Left kidney (tissue), 2 donors: Measurements from ENCODE around the gene APOL1. TPM values are rescaled to one million over a fixed set of nuclear protein-coding genes. Genes with fewer than 3 reads are reported as not detected.
"Not testable (repeated sequence)": the region's sequence is repeated elsewhere in the genome, so short reads cannot be mapped to it uniquely, and the experiment has no call there.

Experiments used
- DNase-seq: peaks from one replicate; pipeline ENCODE4 v3.0.0-alpha.2; 2013
- polyA plus RNA-seq: library from polyadenylated mRNA; unstranded; fragments of 120-200 nt; gene quantifications from one replicate; pipeline ENCODE4 v1.2.1, GENCODE V29; 2013; ENCODE audit not compliant: insufficient read length

The APOL1 gene
- polyA plus RNA-seq, 1 donor: 11.7 TPM

GRCh38 chr22:36244522-36245391 is 8.2 kb upstream of the APOL1 start:
- DNase-seq: no peak

GRCh38 chr22:36245805-36246356 is 7.1 kb upstream of the APOL1 start:
- DNase-seq: no peak

GRCh38 chr22:36246718-36247117 is 6.2 kb upstream of the APOL1 start:
- DNase-seq: no peak

GRCh38 chr22:36247955-36248354 is 5.0 kb upstream of the APOL1 start:
- no peak for DNase-seq

GRCh38 chr22:36249160-36249559 is 3.8 kb upstream of the APOL1 start:
- no peak for DNase-seq

GRCh38 chr22:36250292-36250960 is 2.5 kb upstream of the APOL1 start:
- DNase-seq: not testable (repeated sequence)

GRCh38 chr22:36251979-36252608 is 839 bp upstream of the APOL1 start:
- not testable (repeated sequence) for DNase-seq

- DNase-seq: no peak
Observed at GRCh38 chr22:36253523-36254490, 874 bp downstream of the APOL1 start.

GRCh38 chr22:36255572-36255971 is 2.6 kb downstream of the APOL1 start:
- not testable (repeated sequence) for DNase-seq

GRCh38 chr22:36256478-36256877 is 3.5 kb downstream of the APOL1 start:
- DNase-seq: no peak

GRCh38 chr22:36257308-36257707 is 4.4 kb downstream of the APOL1 start:
- no peak for DNase-seq

- no peak for DNase-seq
Observed at GRCh38 chr22:36257948-36258670, 5.2 kb downstream of the APOL1 start.

- DNase-seq: peak; percentile 57
Observed at GRCh38 chr22:36258701-36259614, 6.0 kb downstream of the APOL1 start.

- DNase-seq: no peak
Observed at GRCh38 chr22:36259615-36260300, 6.8 kb downstream of the APOL1 start.

- not testable (repeated sequence) for DNase-seq
Observed at GRCh38 chr22:36261675-36262074, 8.7 kb downstream of the APOL1 start.

- DNase-seq: not testable (repeated sequence)
Observed at GRCh38 chr22:36262307-36262706, 9.4 kb downstream of the APOL1 start.

- DNase-seq: not testable (repeated sequence)
Observed at GRCh38 chr22:36263216-36263673, 10.3 kb downstream of the APOL1 start.

GRCh38 chr22:36263886-36264664 is 11.1 kb downstream of the APOL1 start:
- DNase-seq: not testable (repeated sequence)
